HepG2 (cell line): Measurements from ENCODE around the gene RUBCNL. TPM values are rescaled to one million over a fixed set of nuclear protein-coding genes. Genes with fewer than 3 reads are reported as not detected.

Experiments used
- ATAC-seq: fragments of 200-7000 bp; cut with Tn5 transposase; 3 replicates; pipeline ENCODE4 v1.9.1; 2020; ENCODE audit warnings: mild to moderate bottlenecking, moderate library complexity
- BruUV-seq: library from RNA; stranded (reverse); fragments of 400-500 nt; replicated peaks from 2 replicates; lab custom pipeline; 2021; lab: Mats Ljungman, UMichigan
- CTCF ChIA-PET: fragments of 300-600 bp; formaldehyde crosslinking; extraction: SDS; loops from one replicate; lab custom pipeline; 2021; ENCODE audit warnings: low total read pairs, inconsistent platforms, low intra/inter-chr PET ratio; lab: Yijun Ruan, JAX
- POLR2A ChIA-PET: fragments of 350-600 bp; sonication (Branson Sonifier 250); formaldehyde crosslinking; loops from one replicate; lab custom pipeline; 2020; ENCODE audit warnings: antibody characterized with exemption, inconsistent platforms; lab: Yijun Ruan, JAX
- DNase-seq: peaks from one replicate; pipeline ENCODE4 v3.0.0-alpha.2; 2015; ENCODE audit warnings: low spot score
- FAIRE-seq: peaks from 3 replicates; lab custom pipeline; 2011; peaks lifted over from hg19 to GRCh38; lab: Jason Lieb, UNC
- H2AFZ ChIP-seq: one replicate; pipeline ENCODE4 v1.6.1; 2011; ENCODE audit warnings: low read length, inconsistent platforms
- H3K27ac ChIP-seq: fragments of 300-600 bp; 3 replicates; pipeline ENCODE4 v1.8.0; 2011; ENCODE audit warnings: mixed run types, mild to moderate bottlenecking, mixed read lengths, low read length, inconsistent platforms; ENCODE audit not compliant: insufficient read depth; ENCODE audit errors: extremely low read length
- H3K27me3 ChIP-seq, 2 experiments: fragments of 200-600 bp in 1 of 2; 2 replicates in 1 of 2; 3 replicates in 1 of 2; pipeline versions ENCODE4 v1.6.0 to v1.8.0; 2011; ENCODE audit warnings: low read length in 2 of 2, mild to moderate bottlenecking in 2 of 2, moderate library complexity in 2 of 2, inconsistent platforms in 1 of 2; ENCODE audit not compliant: insufficient read depth in 2 of 2, control insufficient read depth in 1 of 2
- H3K36me3 ChIP-seq, 2 experiments: fragments of 200-600 bp in 1 of 2; replicated peaks in 1 of 2; 2 replicates in 1 of 2; 3 replicates in 1 of 2; pipeline versions ENCODE4 v1.5.1 to v1.8.0; 2011; ENCODE audit warnings: low read length in 2 of 2, inconsistent platforms in 1 of 2; ENCODE audit not compliant: insufficient read depth in 2 of 2, control insufficient read depth in 1 of 2
- H3K4me1 ChIP-seq: 2 replicates; pipeline ENCODE4 v1.5.1; 2012; ENCODE audit warnings: low read length, inconsistent platforms; ENCODE audit not compliant: insufficient read depth
- H3K4me2 ChIP-seq: 2 replicates; pipeline ENCODE4 v1.6.0; 2011; ENCODE audit warnings: low read depth, low read length, inconsistent platforms
- H3K4me3 ChIP-seq, 3 experiments: fragments of 200-600 bp in 1 of 3; sonication (generic), shearing (Covaris generic) in 1 of 3; replicated peaks in 1 of 3; 2 replicates each; pipeline ENCODE4 v1.5.1; 2011 to 2016; ENCODE audit warnings: low read length in 3 of 3, inconsistent platforms in 2 of 3, low read depth in 2 of 3, mild to moderate bottlenecking in 2 of 3, control low read depth in 1 of 3, mixed read lengths in 1 of 3; ENCODE audit not compliant: insufficient read depth in 1 of 3
- H3K79me2 ChIP-seq: one replicate; pipeline ENCODE4 v1.6.1; 2011; ENCODE audit warnings: low read length, inconsistent platforms; ENCODE audit not compliant: insufficient read depth
- H3K9ac ChIP-seq: 2 replicates; pipeline ENCODE4 v1.6.0; 2011; ENCODE audit warnings: mild to moderate bottlenecking, low read depth, low read length, inconsistent platforms; ENCODE audit not compliant: insufficient read depth
- H3K9me3 ChIP-seq: 2 replicates; pipeline ENCODE4 v1.5.1; 2012; ENCODE audit warnings: mild to moderate bottlenecking, low read length
- H4K20me1 ChIP-seq: 2 replicates; pipeline ENCODE4 v1.6.0; 2011; ENCODE audit warnings: inconsistent platforms, mild to moderate bottlenecking, low read length, moderate library complexity; ENCODE audit not compliant: insufficient read depth
- FOXA1 ChIP-seq, 2 experiments: fragments of 450-650 bp in 1 of 2; sonication (generic) in 1 of 2; formaldehyde crosslinking in 1 of 2; IDR thresholded peaks; 2 replicates each; pipeline versions ENCODE4 v1.4.0 to v1.6.1; 2016 to 2020; ENCODE audit warnings: missing genetic modification reagents in 1 of 2
- HNF4G ChIP-seq, 2 experiments: sonication (generic) in 1 of 2; formaldehyde crosslinking in 1 of 2; IDR thresholded peaks; 2 replicates each; pipeline versions ENCODE4 v1.4.0 to v1.6.1; 2011 to 2020; ENCODE audit warnings: borderline replicate concordance in 2 of 2, low read depth in 2 of 2, mild to moderate bottlenecking in 2 of 2, low read length in 1 of 2, missing genetic modification reagents in 1 of 2, moderate library complexity in 1 of 2
- MAFF ChIP-seq: IDR thresholded peaks from 2 replicates; pipeline ENCODE4 v1.6.1; 2011; ENCODE audit warnings: low read depth, low read length, improper control_type of control experiment
- MAFK ChIP-seq, 2 experiments: IDR thresholded peaks in 1 of 2; conservative IDR thresholded peaks in 1 of 2; 2 replicates each; pipeline ENCODE4 v1.6.1; 2011; ENCODE audit warnings: improper control_type of control experiment in 2 of 2, low read length in 2 of 2
- NFE2L2 ChIP-seq: fragments of 150-350 bp; IDR thresholded peaks from 2 replicates; pipeline ENCODE4 v1.6.1; 2014; ENCODE audit warnings: low read length
- UBTF ChIP-seq: sonication (generic); formaldehyde crosslinking; IDR thresholded peaks from 2 replicates; pipeline ENCODE4 v1.4.0; 2020; ENCODE audit warnings: mild to moderate bottlenecking, missing genetic modification reagents
- WGBS: methylation state at CpG from one replicate; pipeline ENCODE4 v1.1.6; 2017; ENCODE audit warnings: low lambda C conversion rate; 5-methylcytosine and 5-hydroxymethylcytosine counted together
- in situ Hi-C: cut with HindIII; loops from 2 replicates; pipeline ENCODE4 v1.10.0; 2017; ENCODE audit warnings: low pct_unique_long_range_greater_than_20kb; ENCODE audit not compliant: extremely low pct_ligation_motif_present
- intact Hi-C: fragments of 100-400 bp; cut with micrococcal nuclease; formaldehyde crosslinking; loops from one replicate; pipeline ENCODE4 v1.10.0; 2022; ENCODE audit not compliant: unreplicated experiment
- polyA plus RNA-seq, 8 experiments: library from polyadenylated mRNA; depleted of rRNA in 3 of 8; stranded (reverse) in 7 of 8; unstranded in 1 of 8; fragments of >200 nt; fragmentation: Illumina TruSeq in 4 of 8; extraction: Trizol in 4 of 8; gene quantifications; 2 replicates each; pipeline versions ENCODE4 v1.2.1 to v1.2.3, GENCODE V29; 2011 to 2016; ENCODE audit warnings: low read depth in 4 of 8, missing spikeins in 1 of 8, mixed read lengths in 1 of 8; ENCODE audit not compliant: insufficient read depth in 1 of 8
- total RNA-seq, 5 experiments: library from RNA; depleted of rRNA; stranded (reverse); fragments of >200 nt; fragmentation: Illumina TruSeq; extraction: Trizol; gene quantifications; 2 replicates each; pipeline ENCODE4 v1.2.3, GENCODE V29; 2016; ENCODE audit warnings: low read depth in 1 of 5

Gene RUBCNL
- total and polyA plus RNA-seq, 2 of the 13 experiments (the other 11 are each of a cell fraction or from before 2014, with no cell fraction given): not detected

GRCh38 chr13:46297361-46297811 lies 89.7 kb downstream of the RUBCNL start:
- no peaks in the 10 kb centered on the region for H3K4me1 ChIP-seq
- H3K27ac ChIP-seq: no peak overlapping the region
- H4K20me1 ChIP-seq: no peaks in the 10 kb centered on the region
- TF ChIP-seq UBTF (CRISPR knock-in tag) (no peak), MAFK (conservative IDR thresholded peaks at IDR 0.05 in 1 of 2, IDR thresholded peaks at IDR 0.05 in 1 of 2; ENCODE audit: low read length in 2 of 2) (peak in 1 of 2 experiments; percentile 62; a peak in 2 of 4 replicates), HNF4G (IDR thresholded peaks at IDR 0.05; ENCODE audit: borderline replicate concordance, low read depth, low read length) (no peak), HNF4G (CRISPR knock-in tag; IDR thresholded peaks at IDR 0.05; ENCODE audit: borderline replicate concordance, low read depth) (no peak), MAFF (peak; percentile 32; the same call in 1 of the 2 replicates)
- H3K79me2 ChIP-seq: no peaks in the 10 kb centered on the region
- no peak for ATAC-seq
- no peaks in the 10 kb centered on the region; a peak in 1 of 5 replicates for H3K27me3 ChIP-seq
- POLR2A ChIA-PET: no interaction called here
- no peaks in the 10 kb centered on the region for H3K36me3 ChIP-seq
- WGBS: 2% methylated on average over 3 of the region's 3 CpGs
- H3K4me2 ChIP-seq: no peak overlapping the region
- no peak overlapping the region for H3K9ac ChIP-seq
- DNase-seq: no peak
- no peak for FAIRE-seq
- in situ Hi-C loops (no loop called here), intact Hi-C loops (no loop called here)
- BruUV-seq: no TSS peak
- H3K9me3 ChIP-seq: no peaks in the 10 kb centered on the region
- CTCF ChIA-PET: no interaction called here
- no peak overlapping the region for H3K4me3 ChIP-seq
- H2AFZ ChIP-seq: no peak overlapping the region

DNA sequence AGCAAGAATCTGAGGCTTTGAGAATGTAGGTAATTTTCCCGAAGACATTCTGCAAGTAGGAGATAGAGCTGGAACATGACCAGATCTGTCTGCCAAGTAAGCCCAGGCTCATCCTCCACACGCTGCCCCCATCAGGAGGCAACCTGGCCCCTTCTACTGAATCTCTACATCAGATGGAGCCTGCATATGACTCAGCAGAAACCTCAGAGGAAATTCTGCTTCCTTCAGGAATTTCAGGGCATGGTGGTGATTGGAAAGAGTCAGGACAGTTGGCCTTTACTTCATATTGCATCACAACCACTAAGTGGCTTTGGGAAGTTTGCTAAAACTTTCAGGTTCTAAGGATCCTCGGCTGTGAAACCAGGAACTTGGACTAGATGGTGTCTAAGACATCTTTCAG lies 90.1 kb downstream of the RUBCNL start:
- no TSS peak for BruUV-seq

More for the DNA sequence above, 90.1 kb downstream of the RUBCNL start:
- H3K4me1 ChIP-seq: no peaks in the 10 kb centered on the region
- no peak overlapping the region for H3K9ac ChIP-seq
- CTCF ChIA-PET: no interaction called here
- H3K27me3 ChIP-seq: no peaks in the 10 kb centered on the region; a peak in 1 of 5 replicates
- no peak overlapping the region for H3K4me3 ChIP-seq
- TF ChIP-seq NFE2L2: peak; percentile 70
- peak; percentile 14 to 28; a peak in 2 of 4 replicates for TF ChIP-seq MAFK (conservative IDR thresholded peaks at IDR 0.05 in 1 of 2, IDR thresholded peaks at IDR 0.05 in 1 of 2; ENCODE audit: low read length in 2 of 2)
- TF ChIP-seq FOXA1 (IDR thresholded peaks at IDR 0.05): no peak
- TF ChIP-seq FOXA1 (CRISPR knock-in tag; IDR thresholded peaks at IDR 0.05): no peak
- in situ Hi-C loops (no loop called here), intact Hi-C loops (no loop called here)
- POLR2A ChIA-PET: no interaction called here
- no peak overlapping the region for H2AFZ ChIP-seq
- no peak for ATAC-seq
- H3K9me3 ChIP-seq: no peaks in the 10 kb centered on the region
- no peaks in the 10 kb centered on the region for H4K20me1 ChIP-seq
- H3K36me3 ChIP-seq: no peaks in the 10 kb centered on the region
- no peak overlapping the region for H3K4me2 ChIP-seq
- no peaks in the 10 kb centered on the region for H3K79me2 ChIP-seq
- FAIRE-seq: no peak
- no peak for DNase-seq
- WGBS: 20% methylated on average over 2 of the region's 3 CpGs
- H3K27ac ChIP-seq: no peak overlapping the region
